ENCODE results near the gene NACC2. TPM values are rescaled to one million over a fixed set of nuclear protein-coding genes. Genes with fewer than 3 reads are reported as not detected.

Gene NACC2
- total RNA-seq, 4 donors from 2014 or later: 93.8 to 192 (median 142) TPM

GRCh38 chr9:136048560-136049411 lies 46.3 kb downstream of the NACC2 start:
- peaks cover 18 to 65% (median 59%) of the 10 kb centered on the region in 4 donors for H3K36me3 ChIP-seq
- H3K9me3 ChIP-seq: no peaks in the 10 kb centered on the region
- H3K27me3 ChIP-seq: no peaks in the 10 kb centered on the region
- no peak overlapping the region for H3K27ac ChIP-seq (replicated peaks in 1 of 4)
- TF ChIP-seq, protein P1, sequence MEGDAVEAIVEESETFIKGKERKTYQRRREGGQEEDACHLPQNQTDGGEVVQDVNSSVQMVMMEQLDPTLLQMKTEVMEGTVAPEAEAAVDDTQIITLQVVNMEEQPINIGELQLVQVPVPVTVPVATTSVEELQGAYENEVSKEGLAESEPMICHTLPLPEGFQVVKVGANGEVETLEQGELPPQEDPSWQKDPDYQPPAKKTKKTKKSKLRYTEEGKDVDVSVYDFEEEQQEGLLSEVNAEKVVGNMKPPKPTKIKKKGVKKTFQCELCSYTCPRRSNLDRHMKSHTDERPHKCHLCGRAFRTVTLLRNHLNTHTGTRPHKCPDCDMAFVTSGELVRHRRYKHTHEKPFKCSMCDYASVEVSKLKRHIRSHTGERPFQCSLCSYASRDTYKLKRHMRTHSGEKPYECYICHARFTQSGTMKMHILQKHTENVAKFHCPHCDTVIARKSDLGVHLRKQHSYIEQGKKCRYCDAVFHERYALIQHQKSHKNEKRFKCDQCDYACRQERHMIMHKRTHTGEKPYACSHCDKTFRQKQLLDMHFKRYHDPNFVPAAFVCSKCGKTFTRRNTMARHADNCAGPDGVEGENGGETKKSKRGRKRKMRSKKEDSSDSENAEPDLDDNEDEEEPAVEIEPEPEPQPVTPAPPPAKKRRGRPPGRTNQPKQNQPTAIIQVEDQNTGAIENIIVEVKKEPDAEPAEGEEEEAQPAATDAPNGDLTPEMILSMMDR (IDR thresholded peaks at IDR 0.05): no peak
- TF ChIP-seq POLR2A (IDR thresholded peaks at IDR 0.05; ENCODE audit: low read depth) (no peak), POLR2AphosphoS5 (IDR thresholded peaks at IDR 0.05) (no peak), EP300 (IDR thresholded peaks at IDR 0.05) (no peak)
- no peak for DNase-seq (ENCODE audit: extremely low spot score)
- no peak overlapping the region for H3K4me3 ChIP-seq
- intact Hi-C loops (cut with DNase I): no loop called here
- WGBS: 85% methylated on average over 28 of the region's 30 CpGs
- H3K4me1 ChIP-seq: peaks cover 61 to 99% (median 94%) of the 10 kb centered on the region in 4 donors

GRCh38 chr9:136047775-136048559 lies 47.1 kb downstream of the NACC2 start:
- H3K27me3 ChIP-seq: no peaks in the 10 kb centered on the region
- intact Hi-C loops (cut with DNase I): no loop called here
- WGBS: 78% methylated on average over 12 of the region's 21 CpGs
- peaks cover 52 to 99% (median 93%) of the 10 kb centered on the region in 4 donors for H3K4me1 ChIP-seq
- TF ChIP-seq POLR2AphosphoS5 (IDR thresholded peaks at IDR 0.05): no peak
- TF ChIP-seq, protein P1 (IDR thresholded peaks at IDR 0.05): no peak
- no peak for TF ChIP-seq POLR2A (IDR thresholded peaks at IDR 0.05; ENCODE audit: low read depth)
- TF ChIP-seq EP300 (IDR thresholded peaks at IDR 0.05): no peak
- H3K36me3 ChIP-seq: peaks cover 18 to 68% (median 65%) of the 10 kb centered on the region in 4 donors
- H3K4me3 ChIP-seq: no peak overlapping the region
- DNase-seq (ENCODE audit: extremely low spot score): no peak
- H3K27ac ChIP-seq (replicated peaks in 1 of 4): no peak overlapping the region
- no peaks in the 10 kb centered on the region for H3K9me3 ChIP-seq

GRCh38 chr9:136047076-136047774 lies 47.9 kb downstream of the NACC2 start:
- H3K27ac ChIP-seq (replicated peaks in 1 of 4): no peak overlapping the region
- no peak overlapping the region for H3K4me3 ChIP-seq
- intact Hi-C loops (cut with DNase I): no loop called here
- H3K4me1 ChIP-seq: peaks cover 45 to 98% (median 89%) of the 10 kb centered on the region in 4 donors
- no peak for TF ChIP-seq POLR2A (IDR thresholded peaks at IDR 0.05; ENCODE audit: low read depth)
- no peak for TF ChIP-seq EP300 (IDR thresholded peaks at IDR 0.05)
- TF ChIP-seq POLR2AphosphoS5 (IDR thresholded peaks at IDR 0.05): no peak
- TF ChIP-seq, protein P1 (IDR thresholded peaks at IDR 0.05): no peak
- H3K9me3 ChIP-seq: no peaks in the 10 kb centered on the region
- no peak for DNase-seq (ENCODE audit: extremely low spot score)
- 87% methylated on average over 16 of the region's 31 CpGs for WGBS
- peaks cover 18 to 68% (median 65%) of the 10 kb centered on the region in 4 donors for H3K36me3 ChIP-seq
- no peaks in the 10 kb centered on the region for H3K27me3 ChIP-seq

- intact Hi-C loops (cut with DNase I): no loop called here
- H3K36me3 ChIP-seq: peaks cover 18 to 68% (median 65%) of the 10 kb centered on the region in 4 donors
Measured at GRCh38 chr9:136046554-136046920, 48.6 kb downstream of the NACC2 start.

More at GRCh38 chr9:136046554-136046920, 48.6 kb downstream of the NACC2 start:
- H3K4me3 ChIP-seq: no peak overlapping the region
- DNase-seq (ENCODE audit: extremely low spot score): no peak
- H3K9me3 ChIP-seq: no peaks in the 10 kb centered on the region
- no peak overlapping the region for H3K27ac ChIP-seq (replicated peaks in 1 of 4)
- TF ChIP-seq, protein P1 (IDR thresholded peaks at IDR 0.05): no peak
- TF ChIP-seq POLR2AphosphoS5 (IDR thresholded peaks at IDR 0.05): no peak
- TF ChIP-seq EP300 (IDR thresholded peaks at IDR 0.05): no peak
- TF ChIP-seq POLR2A (IDR thresholded peaks at IDR 0.05; ENCODE audit: low read depth): no peak
- peaks cover 39 to 91% (median 84%) of the 10 kb centered on the region in 4 donors for H3K4me1 ChIP-seq
- H3K27me3 ChIP-seq: no peaks in the 10 kb centered on the region
- WGBS: 88% methylated on average over 18 of the region's 18 CpGs

Data from esophagus muscularis mucosa (tissue), 4 donors.